DOHH2 (cell line): Measurements from ENCODE around the gene RPA1.
A peak's percentile ranks its signal among the peaks of the same experiment; 100 is the strongest.

ENCODE experiments used
- H3F3A ChIP-seq: fragments of 200-600 bp; sonication (generic), shearing (Covaris generic); 2 replicates; pipeline ENCODE4 v1.6.0; 2016; ENCODE audit warnings: antibody characterized with exemption, mild to moderate bottlenecking; ENCODE audit not compliant: control insufficient read depth, insufficient read depth
- H3K27ac ChIP-seq: fragments of 200-600 bp; sonication (generic); 2 replicates; pipeline ENCODE4 v1.5.1; 2014; ENCODE audit warnings: low read depth, mild to moderate bottlenecking, low read length, moderate library complexity
- H3K27me3 ChIP-seq: fragments of 200-600 bp; sonication (generic); 2 replicates; pipeline ENCODE4 v1.6.1; 2014; ENCODE audit warnings: mild to moderate bottlenecking, low read length, mixed read lengths; ENCODE audit not compliant: control insufficient read depth
- H3K36me3 ChIP-seq: fragments of 200-600 bp; sonication (generic); 2 replicates; pipeline ENCODE4 v1.6.1; 2014; ENCODE audit warnings: mild to moderate bottlenecking, low read length, moderate library complexity, mixed read lengths; ENCODE audit not compliant: control insufficient read depth
- H3K4me1 ChIP-seq: fragments of 200-600 bp; sonication (generic); 2 replicates; pipeline ENCODE4 v1.6.1; 2014; ENCODE audit warnings: mild to moderate bottlenecking, low read length, mixed read lengths; ENCODE audit not compliant: control insufficient read depth
- H3K4me2 ChIP-seq: fragments of 200-600 bp; sonication (generic); 2 replicates; pipeline ENCODE4 v1.6.0; 2014; ENCODE audit warnings: mild to moderate bottlenecking, low read length, moderate library complexity
- H3K4me3 ChIP-seq: fragments of 200-600 bp; sonication (generic); 2 replicates; pipeline ENCODE4 v1.5.1; 2014; ENCODE audit warnings: mild to moderate bottlenecking, low read length, mixed read lengths
- H3K79me2 ChIP-seq: fragments of 200-600 bp; sonication (generic); 2 replicates; pipeline ENCODE4 v1.6.1; 2014; ENCODE audit warnings: mild to moderate bottlenecking, low read length, mixed read lengths; ENCODE audit not compliant: control insufficient read depth
- H3K9me2 ChIP-seq: fragments of 200-600 bp; sonication (generic); replicated peaks from 2 replicates; pipeline ENCODE4 v1.6.1; 2014; ENCODE audit warnings: mild to moderate bottlenecking, low read length, mixed read lengths; ENCODE audit not compliant: control insufficient read depth
- H3K9me3 ChIP-seq: fragments of 200-600 bp; sonication (generic); 2 replicates; pipeline ENCODE4 v1.6.1; 2014; ENCODE audit warnings: antibody characterized with exemption, low read length, mixed read lengths; ENCODE audit not compliant: control insufficient read depth, insufficient read depth
- H4K20me1 ChIP-seq: fragments of 200-600 bp; sonication (generic); 2 replicates; pipeline ENCODE4 v1.6.0; 2014; ENCODE audit warnings: low read depth, mild to moderate bottlenecking, antibody characterized with exemption, low read length, moderate library complexity; ENCODE audit not compliant: control insufficient read depth, insufficient read depth
- EZH2phosphoT487 ChIP-seq: fragments of 200-600 bp; sonication (generic); IDR thresholded peaks from 2 replicates; pipeline ENCODE4 v1.6.1; 2017; ENCODE audit warnings: borderline replicate concordance, mild to moderate bottlenecking, antibody characterized with exemption, low read length, moderate library complexity, mixed read lengths
- TF ChIP-seq, protein P1 (sequence below): fragments of 200-600 bp; sonication (generic); IDR thresholded peaks from one replicate; pipeline ENCODE4 v1.5.1; 2014; ENCODE audit warnings: antibody characterized with exemption, mild to moderate bottlenecking, low read depth, low read length; ENCODE audit not compliant: poor library complexity, severe bottlenecking

Gene RPA1

DNA sequence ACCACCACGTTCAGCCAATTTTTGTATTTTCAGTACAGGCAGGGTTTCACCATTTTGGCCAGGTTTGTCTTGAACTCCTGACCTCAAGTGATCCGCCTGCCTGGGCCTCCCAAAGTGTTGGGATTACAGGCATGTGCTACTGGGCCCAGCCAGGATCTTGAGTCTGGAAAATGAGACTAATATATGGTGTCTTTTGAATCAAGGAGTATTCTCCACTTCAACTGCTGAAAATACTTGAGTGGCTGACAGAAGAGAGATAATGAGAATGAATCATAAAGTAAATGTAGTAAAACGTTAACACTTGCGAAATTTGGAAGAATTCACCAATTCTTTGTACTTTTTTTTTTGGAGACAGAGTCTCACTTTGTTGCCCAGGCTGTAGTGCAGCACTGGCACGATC, 16.7 kb upstream of the RPA1 start:
- TF ChIP-seq, protein P1, sequence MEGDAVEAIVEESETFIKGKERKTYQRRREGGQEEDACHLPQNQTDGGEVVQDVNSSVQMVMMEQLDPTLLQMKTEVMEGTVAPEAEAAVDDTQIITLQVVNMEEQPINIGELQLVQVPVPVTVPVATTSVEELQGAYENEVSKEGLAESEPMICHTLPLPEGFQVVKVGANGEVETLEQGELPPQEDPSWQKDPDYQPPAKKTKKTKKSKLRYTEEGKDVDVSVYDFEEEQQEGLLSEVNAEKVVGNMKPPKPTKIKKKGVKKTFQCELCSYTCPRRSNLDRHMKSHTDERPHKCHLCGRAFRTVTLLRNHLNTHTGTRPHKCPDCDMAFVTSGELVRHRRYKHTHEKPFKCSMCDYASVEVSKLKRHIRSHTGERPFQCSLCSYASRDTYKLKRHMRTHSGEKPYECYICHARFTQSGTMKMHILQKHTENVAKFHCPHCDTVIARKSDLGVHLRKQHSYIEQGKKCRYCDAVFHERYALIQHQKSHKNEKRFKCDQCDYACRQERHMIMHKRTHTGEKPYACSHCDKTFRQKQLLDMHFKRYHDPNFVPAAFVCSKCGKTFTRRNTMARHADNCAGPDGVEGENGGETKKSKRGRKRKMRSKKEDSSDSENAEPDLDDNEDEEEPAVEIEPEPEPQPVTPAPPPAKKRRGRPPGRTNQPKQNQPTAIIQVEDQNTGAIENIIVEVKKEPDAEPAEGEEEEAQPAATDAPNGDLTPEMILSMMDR = no peak
- TF ChIP-seq EZH2phosphoT487 = no peak
- H3K9me3 ChIP-seq = no peaks in the 10 kb centered on the region
- H3F3A ChIP-seq = no peaks in the 10 kb centered on the region; the same call in 1 of the 2 replicates
- peaks cover 40% of the 10 kb centered on the region for H3K36me3 ChIP-seq
- no peak overlapping the region for H3K27ac ChIP-seq
- peaks cover 28% of the 10 kb centered on the region for H3K79me2 ChIP-seq
- no peak overlapping the region for H3K4me2 ChIP-seq
- H3K4me3 ChIP-seq = no peak overlapping the region
- H3K4me1 ChIP-seq = no peaks in the 10 kb centered on the region
- no peaks in the 10 kb centered on the region for H4K20me1 ChIP-seq
- no peaks in the 10 kb centered on the region for H3K27me3 ChIP-seq
- no peaks in the 10 kb centered on the region for H3K9me2 ChIP-seq

DNA sequence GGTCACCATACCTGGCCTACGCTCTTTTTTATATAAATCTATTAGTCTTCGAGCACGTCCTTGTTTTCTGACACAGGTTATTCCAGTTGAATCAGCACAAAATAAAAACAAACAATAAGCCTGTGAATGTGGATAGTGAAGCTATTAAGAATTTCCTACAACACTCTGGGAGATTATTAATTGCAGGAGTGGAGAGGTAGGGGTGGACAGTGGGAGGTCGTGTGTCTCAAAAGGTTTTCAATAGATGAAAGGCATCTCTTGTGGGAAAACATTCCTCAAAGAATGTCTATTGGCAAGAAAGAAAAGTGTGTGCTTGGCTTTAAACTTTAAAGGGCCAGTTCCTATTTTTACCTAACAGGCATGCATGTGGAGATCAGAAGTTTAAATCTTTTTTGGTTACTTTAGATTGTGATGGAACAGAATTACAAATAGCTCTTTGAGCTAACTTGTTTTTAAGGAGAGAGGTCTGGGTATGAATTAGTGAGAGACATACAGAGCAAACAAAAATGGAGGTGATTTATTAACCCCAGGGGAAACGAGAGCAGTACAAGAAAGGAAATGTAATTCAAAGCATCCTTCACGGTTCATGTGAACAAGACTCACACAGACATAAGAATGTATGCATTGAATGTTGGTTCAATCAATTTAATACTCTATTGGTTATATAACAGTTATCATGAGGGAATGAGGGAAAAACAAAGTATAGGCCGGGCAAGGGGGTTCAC, 9.1 kb upstream of the RPA1 start:
- H3K9me2 ChIP-seq = no peaks in the 10 kb centered on the region
- H3K4me2 ChIP-seq = peak overlapping the region; percentile 67
- TF ChIP-seq, protein P1 = no peak
- TF ChIP-seq EZH2phosphoT487 = no peak
- H3K9me3 ChIP-seq = no peaks in the 10 kb centered on the region
- peak overlapping the region; percentile 53 for H3K4me3 ChIP-seq
- H3F3A ChIP-seq = peaks cover 4% of the 10 kb centered on the region; the same call in 1 of the 2 replicates
- H3K4me1 ChIP-seq = peaks cover 32% of the 10 kb centered on the region
- H3K27me3 ChIP-seq = no peaks in the 10 kb centered on the region
- H4K20me1 ChIP-seq = no peaks in the 10 kb centered on the region
- peak overlapping the region; percentile 74 for H3K27ac ChIP-seq
- peaks cover 81% of the 10 kb centered on the region for H3K79me2 ChIP-seq
- H3K36me3 ChIP-seq = peaks cover 52% of the 10 kb centered on the region

DNA sequence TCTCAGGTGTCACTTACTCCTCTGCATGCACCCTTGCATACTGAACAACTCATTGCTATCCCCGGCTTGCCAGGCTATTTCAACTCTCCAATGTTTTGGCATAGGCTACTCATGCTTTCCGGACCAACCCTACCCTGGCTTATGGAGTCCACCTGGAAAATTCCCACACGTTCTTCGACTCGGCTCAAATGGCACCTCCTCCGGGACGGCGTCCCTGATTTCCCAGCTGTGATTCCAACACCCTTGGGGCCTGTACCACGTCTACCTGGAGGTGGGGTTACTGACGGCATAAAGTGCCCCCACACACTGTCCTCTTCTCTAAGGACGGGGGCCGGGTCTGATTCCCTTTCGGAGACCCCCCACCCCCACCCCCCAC, 601 bp upstream of the RPA1 start:
- no peaks in the 10 kb centered on the region for H3K9me2 ChIP-seq
- peak overlapping the region; percentile 57 for H3K27ac ChIP-seq
- peaks cover 4% of the 10 kb centered on the region; the same call in 1 of the 2 replicates for H4K20me1 ChIP-seq
- H3K4me1 ChIP-seq = peaks cover 49% of the 10 kb centered on the region
- H3F3A ChIP-seq = peaks cover 3% of the 10 kb centered on the region; the same call in 1 of the 2 replicates
- no peak for TF ChIP-seq EZH2phosphoT487
- TF ChIP-seq, protein P1 = no peak
- peak overlapping the region; percentile 97 for H3K4me3 ChIP-seq
- peaks cover 84% of the 10 kb centered on the region for H3K79me2 ChIP-seq
- no peaks in the 10 kb centered on the region for H3K9me3 ChIP-seq
- no peaks in the 10 kb centered on the region for H3K27me3 ChIP-seq
- peak overlapping the region; percentile 74 for H3K4me2 ChIP-seq
- H3K36me3 ChIP-seq = peaks cover 61% of the 10 kb centered on the region
